ENCODE measurements around the gene THBS1. TPM values are rescaled to one million over a fixed set of nuclear protein-coding genes. Genes with fewer than 3 reads are reported as not detected.

Gene THBS1
- total and polyA plus RNA-seq, 7 donors, result 3.3 to 40.1 (median 9.7) TPM

DNA sequence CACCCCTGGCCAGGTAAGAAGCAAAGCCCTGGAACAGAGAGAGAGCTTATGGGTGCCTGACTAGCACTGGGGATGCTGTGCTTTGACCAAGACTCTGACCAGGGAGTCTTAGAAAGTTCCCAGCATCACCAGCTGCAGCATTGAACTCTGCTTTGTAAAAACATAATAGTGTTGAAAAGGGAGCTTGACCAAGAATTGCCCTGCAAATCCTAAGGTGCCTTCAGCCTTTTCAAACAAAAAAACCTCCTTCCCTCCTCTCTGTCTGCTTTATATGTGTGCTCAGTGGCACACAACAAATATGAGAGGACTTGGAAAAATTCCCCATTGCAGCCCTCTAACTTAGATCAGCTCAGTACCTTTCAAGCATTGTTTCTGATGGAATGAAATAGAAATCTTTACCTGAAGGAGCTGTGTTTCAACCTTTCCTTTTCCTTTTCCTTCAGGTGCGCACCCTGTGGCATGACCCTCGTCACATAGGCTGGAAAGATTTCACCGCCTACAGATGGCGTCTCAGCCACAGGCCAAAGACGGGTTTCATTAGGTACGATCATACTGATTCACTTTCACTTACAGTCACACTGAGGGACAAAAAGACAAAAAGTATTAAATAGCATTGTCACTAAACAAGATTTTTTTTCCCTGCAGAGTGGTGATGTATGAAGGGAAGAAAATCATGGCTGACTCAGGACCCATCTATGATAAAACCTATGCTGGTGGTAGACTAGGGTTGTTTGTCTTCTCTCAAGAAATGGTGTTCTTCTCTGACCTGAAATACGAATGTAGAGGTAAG lies 13.0 kb downstream of the THBS1 start:
- no peak overlapping the region for H3K4me3 ChIP-seq
- intact Hi-C loops (cut with DNase I), result no loop called here
- WGBS, 3 donors, result 90 to 97% (median 93%) methylated on average over 7 of the region's 7 CpGs

DNA sequence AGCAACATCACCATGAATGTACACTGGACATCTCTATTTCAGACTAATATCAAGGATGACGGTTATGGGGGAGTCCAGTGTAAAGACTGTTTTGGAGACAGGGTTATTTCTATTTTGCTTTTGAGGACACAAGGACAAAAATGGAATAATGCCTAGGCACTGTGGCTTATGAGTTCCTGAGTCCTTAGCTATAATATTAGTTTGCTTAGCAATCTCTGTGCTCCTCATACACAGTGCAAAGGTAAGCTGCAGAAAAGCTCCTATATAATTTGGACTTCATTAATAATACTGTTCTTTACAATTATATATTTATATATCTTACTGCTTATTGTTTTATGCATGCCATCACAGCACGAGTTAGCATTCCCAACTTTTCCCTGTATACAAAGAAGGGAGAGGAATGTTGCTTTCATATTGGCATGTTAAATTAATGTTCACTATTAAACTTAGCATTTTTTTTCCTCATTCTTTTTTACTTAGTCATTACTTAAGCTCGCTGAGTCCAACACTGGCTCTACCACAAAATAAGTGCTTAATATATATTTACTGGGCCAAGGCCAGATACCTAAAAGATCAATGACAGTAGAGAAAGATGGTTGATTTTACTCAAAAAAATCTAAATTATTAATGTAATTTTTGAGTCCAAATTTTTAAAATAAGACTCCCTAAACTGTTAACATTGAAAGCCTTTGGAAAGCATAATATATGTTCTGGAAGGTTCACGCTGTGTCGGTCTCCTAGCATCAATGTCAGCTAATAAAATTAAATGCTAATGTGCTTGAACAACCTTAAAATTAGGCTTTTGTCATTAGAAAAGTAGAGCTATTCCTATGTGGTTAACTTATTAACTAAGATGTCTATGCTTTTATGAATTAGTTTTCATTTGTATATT lies 13.8 kb downstream of the THBS1 start:
- intact Hi-C loops (cut with DNase I), result no loop called here
- H3K36me3 ChIP-seq (ENCODE audit: insufficient read depth in 1 of 2, low read depth in 1 of 2), result peaks cover 0 to 28% of the 10 kb centered on the region in 2 donors
- ATAC-seq, result no peak
- H3K27ac ChIP-seq, result no peak overlapping the region
- no peaks in the 10 kb centered on the region for H3K9me3 ChIP-seq
- H3K4me3 ChIP-seq, result no peak overlapping the region
- no peaks in the 10 kb centered on the region for H3K27me3 ChIP-seq (ENCODE audit: insufficient read depth in 3 of 3, low read length in 2 of 3)
- no peak for TF ChIP-seq CTCF (IDR thresholded peaks at IDR 0.05)
- 86 to 90% (median 88%) methylated on average over 5 of the region's 5 CpGs for WGBS, 3 donors
- no peak for DNase-seq
- H3K4me1 ChIP-seq, result no peaks in the 10 kb centered on the region

More for the DNA sequence above, 13.0 kb downstream of the THBS1 start:
- DNase-seq (no peak), ATAC-seq (no peak)
- H3K4me1 ChIP-seq, result no peaks in the 10 kb centered on the region
- no peak for TF ChIP-seq CTCF (IDR thresholded peaks at IDR 0.05)
- peaks cover 0 to 28% of the 10 kb centered on the region in 2 donors for H3K36me3 ChIP-seq (ENCODE audit: insufficient read depth in 1 of 2, low read depth in 1 of 2)
- H3K9me3 ChIP-seq, result no peaks in the 10 kb centered on the region
- H3K27me3 ChIP-seq (ENCODE audit: insufficient read depth in 3 of 3, low read length in 2 of 3), result no peaks in the 10 kb centered on the region
- H3K27ac ChIP-seq, result no peak overlapping the region

GRCh38 chr15:39595338-39596221 lies 14.7 kb downstream of the THBS1 start:
- intact Hi-C loops (cut with DNase I), result no loop called here
- Histone ChIP-seq H3K27me3 (ENCODE audit: insufficient read depth in 3 of 3, low read length in 2 of 3) (no peaks in the 10 kb centered on the region), H3K27ac (no peak overlapping the region), H3K9me3 (no peaks in the 10 kb centered on the region), H3K4me1 (no peaks in the 10 kb centered on the region), H3K36me3 (ENCODE audit: insufficient read depth in 1 of 2, low read depth in 1 of 2) (peaks cover 0 to 28% of the 10 kb centered on the region in 2 donors), H3K4me3 (no peak overlapping the region)
- DNase-seq, result no peak
- WGBS, 3 donors, result 86 to 91% (median 87%) methylated on average over 8 of the region's 8 CpGs
- TF ChIP-seq CTCF (IDR thresholded peaks at IDR 0.05), result no peak
- ATAC-seq, result no peak

GRCh38 chr15:39596358-39597051 lies 15.6 kb downstream of the THBS1 start:
- H3K4me1 ChIP-seq, result no peaks in the 10 kb centered on the region
- no peak for ATAC-seq
- H3K27me3 ChIP-seq (ENCODE audit: insufficient read depth in 3 of 3, low read length in 2 of 3), result no peaks in the 10 kb centered on the region
- H3K36me3 ChIP-seq (ENCODE audit: insufficient read depth in 1 of 2, low read depth in 1 of 2), result peaks cover 0 to 23% of the 10 kb centered on the region in 2 donors
- H3K27ac ChIP-seq, result no peak overlapping the region
- WGBS, 3 donors, result 81 to 86% (median 86%) methylated on average over 5 of the region's 5 CpGs
- no peak for TF ChIP-seq CTCF (IDR thresholded peaks at IDR 0.05)
- DNase-seq, result no peak
- H3K9me3 ChIP-seq, result no peaks in the 10 kb centered on the region
- H3K4me3 ChIP-seq, result no peak overlapping the region
- intact Hi-C loops (cut with DNase I), result no loop called here
